Hematopoietic multipotent progenitor cell treated with erythropoietin and hydrocortisone succinate and interleukin-3 and kit ligand, for 17 days (in vitro differentiated cells): ENCODE data around the gene CLSTN2.

Experiments used
- DNase-seq: peaks from one replicate; pipeline ENCODE4 v3.0.0-alpha.2; 2015; ENCODE audit warnings: low spot score

The CLSTN2 gene

DNA sequence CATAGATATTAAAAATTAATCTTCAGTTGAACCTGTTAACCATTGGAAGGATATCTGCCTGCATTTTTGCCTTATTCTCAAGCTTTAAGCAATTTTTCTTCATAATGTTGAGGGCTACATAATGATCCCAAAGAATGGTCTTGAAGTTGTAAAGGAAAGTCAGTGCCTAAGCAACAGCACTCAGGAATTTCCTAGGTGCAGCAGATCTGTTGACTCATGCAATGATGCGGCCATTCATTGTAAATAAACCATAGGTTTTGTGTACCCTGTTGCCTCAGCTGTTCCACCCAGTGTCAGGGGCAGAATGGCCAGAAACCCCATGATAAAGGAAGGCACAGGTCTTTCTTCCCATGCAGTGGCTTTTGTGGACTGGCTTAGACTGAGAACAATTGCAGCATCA, 664.5 kb downstream of the CLSTN2 start:
- no peak for DNase-seq

DNA sequence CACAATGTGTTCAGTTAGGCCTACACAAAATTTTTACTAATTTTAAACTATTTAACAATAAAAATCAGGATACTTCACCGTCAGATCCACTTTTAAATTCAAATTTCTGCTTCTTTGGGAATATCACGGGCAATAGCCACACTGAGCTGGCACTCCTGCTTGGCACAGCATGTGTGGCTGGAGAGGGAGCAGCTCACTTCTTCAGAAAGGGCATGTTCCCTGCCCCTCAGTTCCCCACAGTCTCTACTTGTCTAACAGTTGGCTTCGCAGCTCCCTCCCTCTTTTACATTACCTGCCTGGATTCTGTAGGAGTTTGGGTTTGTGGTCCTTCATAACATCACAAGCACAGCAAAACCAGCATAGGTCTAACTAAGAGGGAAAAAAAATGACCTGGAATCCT, 666.9 kb downstream of the CLSTN2 start:
- DNase-seq: no peak

DNA sequence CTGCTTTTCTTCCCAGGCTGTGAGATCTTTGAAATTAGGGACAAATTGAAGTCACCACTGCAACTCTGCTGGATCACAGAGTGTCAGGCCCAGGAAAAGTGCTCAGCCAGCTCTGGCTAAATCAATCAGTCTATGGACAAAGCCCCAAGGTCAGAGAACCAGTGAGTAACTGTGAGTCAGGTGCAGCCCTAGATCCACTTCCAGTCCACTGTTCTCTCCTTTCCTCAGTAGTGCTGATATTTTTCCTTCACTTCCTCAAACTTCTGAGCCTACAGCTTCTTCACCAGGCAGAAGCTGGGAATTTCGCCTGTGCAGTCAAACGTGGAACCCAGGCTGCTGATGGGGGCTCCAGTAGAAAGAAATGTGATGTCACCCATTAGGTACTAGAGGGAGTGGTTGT, 667.8 kb downstream of the CLSTN2 start:
- no peak for DNase-seq

DNA sequence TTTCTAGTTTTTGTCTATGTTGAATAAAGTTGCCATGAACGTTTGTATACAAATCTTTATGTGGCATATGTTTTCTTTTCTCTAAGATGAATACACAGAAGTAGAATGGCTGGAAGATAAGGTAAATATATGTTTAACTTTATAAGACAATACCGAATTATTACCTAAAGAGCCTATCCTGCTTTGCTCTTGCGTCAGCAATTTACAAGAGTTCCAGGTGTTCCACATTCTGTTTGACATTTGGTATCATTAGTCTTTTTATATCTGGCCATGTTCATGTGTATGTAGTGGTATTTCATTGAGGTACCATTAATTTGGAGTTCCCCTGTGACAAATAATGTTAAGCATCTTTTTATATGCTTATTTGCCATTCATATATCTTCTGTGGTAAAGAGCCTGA, 668.8 kb downstream of the CLSTN2 start:
- DNase-seq: no peak

DNA sequence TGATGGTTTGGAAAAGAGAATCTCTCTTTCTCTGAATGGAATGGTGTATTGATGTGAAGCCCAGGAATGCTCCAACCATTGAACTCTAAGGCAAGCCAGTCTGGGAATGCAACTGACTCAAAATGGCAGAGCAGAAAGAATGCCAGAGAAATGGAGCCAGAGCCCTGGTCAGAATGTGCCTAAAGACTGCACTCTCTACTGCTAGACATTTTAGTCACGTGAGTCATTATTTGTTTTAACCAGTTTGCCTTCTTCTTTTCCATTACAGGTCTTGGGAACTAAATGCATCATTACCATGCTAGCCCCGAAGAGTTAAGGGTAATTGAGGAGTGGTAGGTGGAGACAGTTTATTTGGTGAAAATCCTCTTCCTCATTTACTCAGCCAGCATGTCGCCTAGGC, 675.6 kb downstream of the CLSTN2 start:
- DNase-seq: no peak

DNA sequence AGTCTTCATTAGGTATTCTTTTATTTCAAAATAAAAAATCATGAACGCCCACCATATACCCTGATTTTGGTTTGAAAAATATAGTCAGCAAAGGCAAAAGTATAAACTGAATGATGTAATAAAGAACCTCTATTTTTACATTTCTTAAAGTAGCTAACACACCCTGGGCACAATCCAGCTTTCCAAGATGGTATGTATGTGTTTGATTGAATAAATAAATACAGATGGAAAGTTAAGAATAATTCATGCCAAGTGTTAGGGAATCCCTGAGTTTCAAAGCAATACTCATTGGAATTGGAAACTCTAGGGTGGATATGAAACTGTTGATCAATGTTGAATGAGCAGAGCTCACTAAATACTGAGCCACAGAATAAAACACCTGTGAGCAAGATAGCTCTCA, 679.0 kb downstream of the CLSTN2 start:
- DNase-seq: no peak

DNA sequence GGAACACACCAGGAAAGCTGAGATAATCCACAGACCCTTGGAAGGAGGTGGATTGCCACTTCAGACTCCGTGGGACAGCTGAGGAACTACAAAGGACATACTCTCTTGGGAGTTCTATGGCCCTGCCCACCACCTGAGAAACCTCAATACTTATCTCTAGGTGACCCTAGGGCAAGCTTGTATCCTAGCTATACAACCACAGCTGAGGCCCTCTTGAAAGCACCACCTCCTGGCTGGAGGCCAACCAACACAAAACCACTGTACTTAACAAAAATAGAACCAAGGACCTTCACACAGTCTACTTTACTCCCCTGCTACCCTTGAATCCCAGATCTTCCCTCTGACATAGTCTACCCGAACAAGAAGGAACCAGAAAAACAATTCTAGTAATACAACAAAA, 682.1 kb downstream of the CLSTN2 start:
- DNase-seq: no peak

DNA sequence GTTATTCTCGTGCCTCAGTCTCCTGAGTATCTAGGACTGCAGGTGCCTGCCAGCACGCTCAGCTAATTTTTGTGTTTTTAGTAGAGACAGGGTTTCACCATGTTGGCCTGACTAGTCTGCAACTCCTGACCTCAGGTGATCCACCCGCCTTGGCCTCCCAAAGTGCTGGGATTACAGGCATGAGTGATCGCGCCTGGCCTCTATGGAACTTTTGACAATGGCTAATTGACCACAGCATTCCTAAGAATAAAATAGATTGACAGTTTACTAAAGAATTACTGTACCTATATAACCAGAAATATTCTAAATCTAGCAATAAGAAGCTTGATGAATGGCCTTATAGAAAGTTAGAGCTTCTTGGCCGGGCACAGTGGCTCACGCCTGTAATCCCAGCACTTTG, 691.9 kb downstream of the CLSTN2 start:
- DNase-seq: no peak
